Non-pigmented ciliary epithelial cell (primary cell): ENCODE data around the gene DGAT2.
"Not testable (repeated sequence)": the region's sequence is repeated elsewhere in the genome, so short reads cannot be mapped to it uniquely, and the experiment has no call there.

Experiments used
- DNase-seq: peaks from one replicate; pipeline ENCODE4 v3.0.0-alpha.2; 2010; ENCODE audit warnings: low read depth

DGAT2 gene

GRCh38 chr11:75768112-75768908 lies at the start of gene DGAT2:
Gene DGAT2, plus strand, starts transcription at chr11:75768778. Its CDS starts 214 bp downstream, at chr11:75768992.
- DNase-seq = no peak

GRCh38 chr11:75719340-75720239 lies 49.0 kb upstream of the DGAT2 start:
- DNase-seq = no peak

- DNase-seq = no peak
Measured at GRCh38 chr11:75720639-75721038, 47.9 kb upstream of the DGAT2 start.

- DNase-seq = no peak
Measured at GRCh38 chr11:75721852-75722668, 46.5 kb upstream of the DGAT2 start.

GRCh38 chr11:75722669-75723042 lies 45.9 kb upstream of the DGAT2 start:
- no peak for DNase-seq

- DNase-seq = no peak
Measured at GRCh38 chr11:75725547-75726320, 42.8 kb upstream of the DGAT2 start.

- no peak for DNase-seq
Measured at GRCh38 chr11:75728992-75729391, 39.6 kb upstream of the DGAT2 start.

- DNase-seq = no peak
Measured at GRCh38 chr11:75731095-75731494, 37.5 kb upstream of the DGAT2 start.

- no peak for DNase-seq
Measured at GRCh38 chr11:75733071-75733430, 35.5 kb upstream of the DGAT2 start.

GRCh38 chr11:75733431-75734107 lies 35.0 kb upstream of the DGAT2 start:
- no peak for DNase-seq

GRCh38 chr11:75734491-75735180 lies 33.9 kb upstream of the DGAT2 start:
- no peak for DNase-seq

GRCh38 chr11:75735181-75735845 lies 33.3 kb upstream of the DGAT2 start:
- DNase-seq = no peak

GRCh38 chr11:75737314-75737713 lies 31.3 kb upstream of the DGAT2 start:
- no peak for DNase-seq

GRCh38 chr11:75740681-75741080 lies 27.9 kb upstream of the DGAT2 start:
- DNase-seq = no peak

- DNase-seq = not testable (repeated sequence)
Measured at GRCh38 chr11:75743159-75743558, 25.4 kb upstream of the DGAT2 start.

- no peak for DNase-seq
Measured at GRCh38 chr11:75743711-75744563, 24.6 kb upstream of the DGAT2 start.

GRCh38 chr11:75745807-75746206 lies 22.8 kb upstream of the DGAT2 start:
- DNase-seq = no peak

- not testable (repeated sequence) for DNase-seq
Measured at GRCh38 chr11:75748729-75749273, 19.8 kb upstream of the DGAT2 start.
